GM12801 (cell line): Measurements from ENCODE around the gene NAB1.

Experiments
- CTCF ChIP-seq: IDR thresholded peaks from one replicate; pipeline ENCODE4 v1.5.1; 2011; ENCODE audit warnings: control low read depth; ENCODE audit not compliant: insufficient read length; ENCODE audit errors: extremely low read depth

NAB1 gene

GRCh38 chr2:190720691-190721090 lies 71.8 kb downstream of the NAB1 start:
- no peak for TF ChIP-seq CTCF

- no peak for TF ChIP-seq CTCF
These were observed 73.3 kb downstream of the NAB1 start for GRCh38 chr2:190722061-190722759.

GRCh38 chr2:190722835-190723234 lies 74.0 kb downstream of the NAB1 start:
- no peak for TF ChIP-seq CTCF

GRCh38 chr2:190723397-190724090 lies 74.7 kb downstream of the NAB1 start:
- TF ChIP-seq CTCF, result no peak

GRCh38 chr2:190726255-190726654 lies 77.4 kb downstream of the NAB1 start:
- TF ChIP-seq CTCF, result no peak

- TF ChIP-seq CTCF, result no peak
These were observed 87.5 kb downstream of the NAB1 start for GRCh38 chr2:190736355-190736754.

- no peak for TF ChIP-seq CTCF
These were observed 91.6 kb downstream of the NAB1 start for GRCh38 chr2:190740449-190740848.
